ENCODE measurements around the gene GALNS.

GALNS gene

DNA sequence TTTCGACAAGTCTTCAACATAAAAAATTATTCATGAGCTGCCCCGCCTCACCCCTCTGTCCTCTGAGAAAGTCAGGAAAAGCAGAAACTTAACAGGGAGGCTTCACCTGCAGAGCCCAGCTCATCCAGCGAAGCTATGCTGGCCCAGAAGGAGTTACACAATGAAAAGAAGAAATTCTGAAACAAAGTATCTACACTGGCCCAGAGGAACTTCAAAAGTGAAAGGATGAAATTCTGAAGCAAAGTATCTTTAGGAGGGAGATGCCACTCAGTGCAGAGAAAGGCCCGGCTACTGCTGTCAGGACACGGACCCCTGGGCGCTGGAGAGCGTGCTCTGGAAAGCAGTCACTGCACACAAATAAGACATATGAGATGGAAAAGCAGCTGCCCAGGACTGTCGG is 1.6 kb downstream of the GALNS start:
- DNase-seq: no peak

DNA sequence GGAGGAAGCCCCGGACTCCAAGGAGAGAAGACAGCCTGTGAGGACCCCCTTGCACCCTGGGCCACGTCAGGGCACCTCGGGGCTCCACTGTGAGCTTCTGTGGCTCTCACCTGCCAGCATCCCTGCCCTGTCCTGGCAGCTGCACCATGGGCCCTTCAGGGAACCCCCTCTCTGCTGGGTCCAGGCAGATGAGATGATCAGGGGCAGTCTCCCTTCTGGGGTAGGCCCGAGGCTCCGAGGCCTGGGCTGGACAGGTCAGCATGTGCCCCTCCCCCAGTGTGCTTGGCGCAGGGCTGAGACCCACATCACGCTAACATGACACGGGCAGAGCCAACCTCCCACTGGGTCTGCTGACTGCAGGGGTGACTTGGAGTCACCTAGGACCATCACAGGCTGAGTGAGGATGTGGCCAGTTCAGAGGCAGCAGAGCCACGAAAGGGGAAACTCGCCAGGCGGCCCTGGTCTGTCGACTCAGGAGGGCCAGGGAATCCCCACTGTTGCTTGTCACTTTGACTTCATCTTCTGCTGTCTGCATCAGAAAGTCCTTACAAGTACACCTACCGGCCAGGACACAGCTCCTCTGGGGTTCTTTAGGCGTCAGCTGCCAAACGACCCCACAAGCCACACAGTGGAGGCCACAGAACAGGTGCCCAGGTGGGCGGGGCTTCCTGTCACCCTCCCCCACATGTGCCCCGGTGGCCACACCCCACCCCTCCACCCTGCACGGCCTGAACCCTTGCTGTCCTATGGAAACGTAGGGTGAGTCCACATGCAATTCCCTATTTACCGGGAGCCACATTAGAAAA is 2.2 kb downstream of the GALNS start:
- no peak for DNase-seq

DNA sequence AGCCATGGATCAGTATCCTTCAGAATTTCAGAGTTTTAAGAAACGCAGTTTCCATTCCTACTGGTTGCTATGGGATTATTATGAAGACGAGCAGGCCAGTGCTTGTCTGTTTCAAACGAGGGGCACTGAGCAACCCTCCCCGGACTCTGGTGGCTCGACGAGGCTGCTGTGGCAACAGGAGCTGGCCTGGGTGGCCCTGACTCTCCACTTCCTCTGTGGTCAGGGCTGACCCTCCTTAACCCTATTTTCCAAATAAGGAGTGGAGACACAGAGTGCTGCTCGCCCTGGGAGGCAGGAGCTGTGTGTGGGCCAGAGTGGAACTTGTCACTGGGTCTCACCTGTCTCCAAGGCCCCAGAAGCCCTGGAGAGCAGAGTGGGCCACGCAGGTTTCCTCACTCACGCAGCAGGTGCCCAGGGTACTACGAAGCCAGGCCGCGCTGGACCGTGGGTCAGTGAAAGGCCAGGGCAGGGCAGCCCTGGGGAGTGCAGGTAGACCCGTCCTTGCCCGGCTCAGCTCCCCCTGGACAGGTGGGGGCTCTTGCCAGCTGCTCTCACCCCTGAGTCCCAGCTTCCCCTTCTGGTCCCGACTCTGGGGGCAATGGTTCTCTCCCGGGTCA is 3.3 kb downstream of the GALNS start:
- DNase-seq: no peak

DNA sequence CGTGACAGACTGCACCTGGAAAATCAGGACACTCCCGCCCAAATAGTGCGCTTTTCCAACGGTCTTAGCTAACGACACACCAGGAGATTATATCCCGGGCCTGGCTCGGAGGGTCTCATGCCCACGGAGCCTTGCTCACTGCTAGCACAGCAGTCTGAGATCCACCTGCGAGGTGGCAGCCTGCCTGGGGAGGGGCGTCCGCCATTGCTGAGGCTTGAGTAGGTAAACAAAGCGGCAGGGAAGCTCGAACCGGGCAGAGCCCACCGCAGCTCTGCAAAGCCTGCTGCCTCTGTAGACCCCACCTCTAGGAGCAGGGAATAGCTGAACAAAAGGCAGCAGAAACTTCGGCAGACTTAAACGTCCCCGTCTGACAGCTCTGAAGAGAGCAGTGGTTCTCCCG is 5.1 kb downstream of the GALNS start:
- no peak for DNase-seq

DNA sequence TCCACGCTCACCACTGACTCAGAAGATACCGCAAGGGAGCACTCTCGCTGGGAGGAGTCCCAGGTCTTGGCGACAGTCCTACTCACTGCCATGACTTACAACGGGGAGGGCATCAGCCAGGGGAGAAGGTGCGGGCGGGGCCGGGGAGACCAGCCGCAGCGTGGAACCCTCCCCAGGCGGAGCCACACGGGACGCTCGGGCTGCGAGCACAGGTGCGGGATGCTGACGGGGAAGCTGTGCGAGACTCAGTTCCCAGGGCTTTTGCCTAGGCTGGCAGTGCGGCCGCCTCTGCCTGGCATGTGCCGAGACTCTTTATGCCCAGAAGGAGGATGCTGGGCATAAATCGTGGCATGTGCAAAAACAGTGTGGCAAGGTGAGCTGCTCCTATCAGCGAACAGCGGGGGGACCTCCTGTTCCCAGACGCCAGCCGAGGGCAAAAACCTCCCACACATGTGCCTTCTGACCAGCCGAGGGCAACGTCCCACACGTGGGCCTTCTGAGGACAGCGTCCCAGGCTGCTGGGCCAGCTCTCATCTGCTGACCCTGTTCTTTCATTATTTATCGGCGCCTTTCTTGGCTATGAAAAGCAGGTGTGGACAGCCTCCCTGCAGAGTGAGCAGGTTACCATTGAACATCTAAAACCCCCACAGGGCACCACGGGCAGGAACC is 6.1 kb downstream of the GALNS start:
- no peak for DNase-seq

DNA sequence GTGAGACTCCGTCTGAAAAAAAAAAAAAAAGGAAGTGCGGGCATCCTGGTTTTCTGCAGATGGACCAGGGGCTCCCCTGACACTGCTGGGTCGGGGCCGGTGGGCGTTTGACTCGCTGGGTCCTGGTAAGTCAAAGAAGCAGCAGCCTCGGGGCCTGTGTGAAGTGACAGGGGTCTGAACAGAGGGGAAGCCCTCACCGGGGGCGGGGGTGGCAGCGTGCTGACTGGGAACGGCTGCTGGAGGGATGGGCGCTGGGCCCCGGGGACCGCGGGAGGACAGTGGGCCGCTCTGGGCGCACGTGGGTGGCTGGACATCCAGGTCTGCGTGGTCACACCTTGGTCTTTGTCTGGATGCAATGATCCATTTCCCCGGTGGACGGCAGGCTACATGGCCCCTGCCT is 8.2 kb downstream of the GALNS start:
- no peak for DNase-seq

DNA sequence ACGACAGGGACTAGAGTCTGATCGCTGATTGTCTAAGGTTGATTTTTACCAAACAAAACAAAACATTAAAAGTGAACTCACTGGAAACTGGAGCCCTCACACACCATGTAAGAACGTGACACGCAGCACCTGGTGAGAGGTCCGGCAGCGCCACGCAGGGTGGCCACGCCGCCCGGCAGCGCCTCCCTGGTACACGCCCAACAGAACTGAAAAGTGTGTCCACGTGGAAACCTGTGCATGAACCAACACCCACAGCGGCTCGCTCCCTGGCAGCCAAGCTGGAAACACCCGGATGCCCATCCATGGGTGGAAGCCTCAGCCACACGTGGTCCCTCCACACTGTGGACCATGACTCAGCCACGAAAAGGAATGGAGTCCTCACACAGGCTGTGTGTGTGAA is 9.1 kb downstream of the GALNS start:
- no peak for DNase-seq

DNA sequence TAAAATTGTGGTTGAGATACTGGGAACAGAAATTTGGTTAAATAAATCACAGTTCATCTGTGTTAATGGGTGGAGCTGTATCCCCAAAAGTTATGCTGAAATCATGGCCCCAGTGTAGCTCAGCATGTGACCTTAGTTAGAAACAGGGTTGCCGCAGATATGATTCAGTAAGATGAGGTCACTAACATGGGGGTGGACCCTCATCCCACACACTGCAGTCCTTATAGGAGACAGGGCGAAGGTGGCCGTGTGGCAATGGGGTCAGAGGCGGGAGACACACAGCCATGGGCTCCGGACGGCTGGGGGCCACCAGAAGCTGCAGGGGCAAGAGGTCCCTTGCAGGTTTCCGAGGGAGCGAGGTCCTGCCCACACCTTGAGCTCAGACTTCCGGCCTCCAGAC is 10.7 kb downstream of the GALNS start:
- DNase-seq: no peak

DNA sequence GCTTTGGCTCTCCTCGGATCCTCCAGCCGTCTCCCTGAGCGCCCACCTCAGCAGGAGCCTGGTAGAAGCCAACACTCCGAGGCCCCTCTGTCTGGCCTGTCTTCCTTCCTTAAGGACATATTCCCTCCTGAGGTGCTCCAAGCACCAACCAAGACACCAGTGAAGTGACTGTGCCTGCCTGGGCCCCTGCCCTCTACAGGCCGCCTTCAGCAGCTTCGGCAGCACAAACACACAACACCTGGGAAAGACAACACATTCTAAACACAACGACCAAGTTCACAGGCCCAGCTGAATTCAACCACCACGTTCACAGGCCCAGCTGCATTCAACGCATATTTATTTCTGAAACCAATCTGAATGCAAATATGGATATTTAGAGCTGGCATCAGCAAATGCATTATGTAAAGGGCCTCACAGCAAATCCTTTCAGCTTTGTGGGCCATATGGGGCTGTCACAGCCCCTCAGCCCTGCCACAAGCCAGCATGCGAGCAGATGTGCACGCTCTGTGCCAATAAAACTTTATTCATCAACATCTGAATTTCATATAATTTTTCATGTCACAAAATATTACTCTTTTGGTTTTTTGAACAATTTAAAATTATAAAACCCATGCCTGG is 12.2 kb downstream of the GALNS start:
- DNase-seq: no peak

DNA sequence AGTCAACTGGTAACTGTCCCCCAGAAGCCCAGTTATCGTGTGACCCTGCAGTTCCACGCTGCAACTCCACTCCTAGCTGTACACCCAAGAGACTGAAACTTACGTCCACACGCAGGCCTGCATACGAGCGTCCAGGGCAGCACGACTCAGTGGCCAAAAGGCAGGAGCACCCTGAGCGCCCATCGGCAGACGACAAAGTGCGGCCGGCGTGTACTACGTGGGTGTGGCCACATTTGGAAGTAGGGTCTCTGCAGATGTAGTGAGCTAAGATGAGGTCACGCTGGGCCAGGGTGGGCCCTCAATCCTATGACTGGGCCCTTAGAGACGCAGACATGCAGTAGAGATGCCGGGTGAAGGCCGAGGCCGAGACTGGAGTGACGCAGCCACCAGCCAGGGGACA is 13.5 kb downstream of the GALNS start:
- DNase-seq: no peak

DNA sequence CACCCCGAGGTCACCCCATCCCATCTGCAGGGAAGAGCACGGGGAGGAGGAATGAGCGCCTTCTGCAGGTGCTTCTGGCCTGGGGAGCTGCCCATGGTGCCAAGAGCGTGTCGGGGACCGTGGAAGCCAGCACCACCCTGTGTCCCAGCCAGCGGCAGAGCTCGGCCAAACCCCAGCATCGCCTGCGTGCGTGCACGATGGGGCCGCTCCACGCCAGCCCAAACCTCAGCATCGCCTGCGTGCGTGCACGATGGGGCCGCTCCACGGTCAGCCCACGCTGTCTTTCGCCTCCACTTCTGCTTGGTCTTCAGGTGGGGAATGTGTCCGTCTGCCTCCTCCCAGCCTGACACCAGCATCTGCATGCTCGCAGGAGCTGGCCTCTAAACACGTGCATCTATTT is 13.9 kb downstream of the GALNS start:
- no peak for DNase-seq

DNA sequence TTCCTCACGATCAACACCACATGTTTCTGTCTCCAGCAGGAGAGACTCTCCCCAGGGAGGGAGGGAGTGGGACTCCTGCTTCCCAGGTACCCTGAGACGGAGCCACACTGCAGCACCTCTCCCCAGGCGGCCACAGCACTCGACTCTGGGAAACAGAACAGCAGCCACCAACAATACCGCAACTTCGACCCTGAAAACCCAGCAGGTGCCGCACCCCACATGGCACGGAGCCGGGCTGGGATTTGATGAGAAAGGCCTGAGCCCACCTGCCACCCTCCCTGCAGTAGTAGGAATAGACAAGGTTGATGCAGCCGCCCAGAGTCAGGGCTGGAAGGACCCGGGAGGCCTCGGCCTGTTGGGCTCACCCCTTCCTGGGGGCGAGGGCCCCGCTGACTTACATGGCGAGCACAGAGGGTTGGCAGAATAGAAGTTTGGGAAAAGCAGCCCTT is 14.4 kb downstream of the GALNS start:
- DNase-seq: no peak

DNA sequence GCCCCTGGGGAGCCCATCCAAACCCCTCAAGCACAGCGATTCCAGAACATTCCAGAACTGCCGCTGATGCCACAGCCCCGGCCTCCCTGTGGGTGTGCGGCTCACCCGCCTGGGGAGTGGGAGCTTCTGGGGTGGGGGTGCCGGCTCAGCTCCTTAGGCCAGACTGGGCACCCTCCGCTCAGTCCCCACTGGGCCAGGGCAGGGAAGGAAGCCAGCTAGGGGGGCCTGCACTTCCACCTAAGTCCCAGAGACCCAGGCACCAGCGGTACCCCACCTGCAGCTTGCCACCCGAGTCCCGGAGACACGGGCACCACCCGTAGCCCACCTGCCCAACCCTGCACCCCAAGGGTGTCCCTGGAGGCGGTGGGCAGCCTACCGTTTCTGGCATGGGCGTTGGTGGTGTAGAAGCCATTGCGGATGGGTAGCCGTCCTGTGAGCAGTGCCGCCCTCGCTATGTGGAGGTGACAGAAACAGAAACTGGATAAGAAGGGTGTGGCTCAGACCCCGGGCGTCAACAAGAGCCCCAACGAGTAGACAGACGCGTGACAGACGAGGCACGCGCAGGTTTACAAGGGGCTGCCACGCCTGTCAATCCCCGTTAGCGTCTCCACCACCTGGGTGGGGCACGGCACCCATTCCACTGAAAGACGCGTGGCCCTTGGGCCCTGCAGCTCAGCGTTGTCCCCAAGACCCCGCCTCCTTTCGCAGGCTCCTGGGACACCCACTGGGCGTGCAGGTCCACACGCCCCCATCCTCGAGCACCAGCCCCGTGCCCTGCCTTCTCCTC is 15.0 kb downstream of the GALNS start:
- DNase-seq: no peak

DNA sequence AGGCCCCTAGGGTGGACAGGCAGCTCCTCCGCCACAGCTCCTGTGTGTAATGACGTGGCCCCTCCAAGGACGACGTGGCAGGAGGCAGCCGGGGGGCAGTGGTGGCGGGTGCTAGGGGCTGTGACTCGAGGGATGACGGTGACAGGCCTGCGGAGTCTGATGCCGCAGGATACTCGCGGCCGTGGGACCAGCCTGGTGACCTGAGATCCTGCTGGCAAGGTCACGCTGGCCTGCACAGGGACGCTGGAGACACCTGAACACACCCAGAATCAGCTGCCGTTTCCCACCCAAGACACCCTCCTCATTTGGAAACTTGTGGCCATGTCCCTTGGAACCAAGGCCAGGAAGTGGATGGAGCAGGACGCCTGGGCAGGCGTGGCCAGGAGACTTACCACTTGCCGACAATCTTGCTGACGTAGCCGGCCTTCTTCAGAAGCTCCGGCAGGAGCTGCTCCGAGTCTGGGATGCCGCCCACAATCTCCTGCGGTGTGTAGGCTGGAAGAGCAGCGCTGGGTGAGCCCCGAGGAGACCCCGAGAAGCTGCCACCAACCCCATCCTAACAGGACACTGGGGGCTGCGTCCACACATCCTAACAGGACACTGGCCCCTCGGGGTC is 16.0 kb downstream of the GALNS start:
- DNase-seq: no peak

DNA sequence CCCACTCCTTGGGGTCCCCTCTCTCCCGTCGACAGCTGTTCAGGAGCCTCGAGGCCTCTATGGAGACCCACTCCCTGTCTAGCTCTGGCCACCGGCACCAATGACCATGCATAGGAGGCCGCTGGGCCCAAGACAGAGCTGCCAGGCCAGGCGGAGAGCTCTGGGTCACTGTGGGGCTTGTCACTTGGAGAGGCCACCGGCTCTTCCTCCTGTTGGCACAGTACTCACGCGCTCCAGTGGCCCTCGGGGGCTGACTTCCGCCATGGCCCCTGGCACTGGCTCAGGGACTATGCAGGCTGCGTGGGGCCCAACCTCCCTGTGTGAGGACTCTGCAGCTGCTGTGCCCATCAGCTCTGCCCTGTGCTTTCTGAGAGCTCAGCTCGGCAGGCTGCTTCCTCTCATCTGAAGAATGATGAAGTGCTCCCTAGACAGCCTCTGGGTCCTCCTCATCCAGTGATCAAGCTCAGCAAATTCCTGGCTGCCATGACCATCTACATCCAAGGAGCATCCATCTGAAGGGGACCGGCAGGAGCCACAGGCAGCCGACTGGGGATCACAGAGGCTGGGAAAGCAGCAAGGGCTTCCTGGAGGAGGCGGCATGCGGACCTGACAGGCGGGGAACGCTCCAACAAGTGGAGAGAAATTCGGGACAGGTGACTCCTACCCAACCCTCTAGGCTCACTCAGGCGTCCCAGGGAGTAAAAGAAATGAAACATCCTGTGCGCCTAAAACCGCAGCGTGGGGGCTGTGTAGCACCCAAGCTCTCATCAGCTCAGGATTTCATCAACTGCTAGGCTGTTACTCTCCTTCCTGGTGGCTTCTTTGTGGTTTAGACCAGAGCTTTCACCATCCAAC is 16.8 kb downstream of the GALNS start:
- no peak for DNase-seq

DNA sequence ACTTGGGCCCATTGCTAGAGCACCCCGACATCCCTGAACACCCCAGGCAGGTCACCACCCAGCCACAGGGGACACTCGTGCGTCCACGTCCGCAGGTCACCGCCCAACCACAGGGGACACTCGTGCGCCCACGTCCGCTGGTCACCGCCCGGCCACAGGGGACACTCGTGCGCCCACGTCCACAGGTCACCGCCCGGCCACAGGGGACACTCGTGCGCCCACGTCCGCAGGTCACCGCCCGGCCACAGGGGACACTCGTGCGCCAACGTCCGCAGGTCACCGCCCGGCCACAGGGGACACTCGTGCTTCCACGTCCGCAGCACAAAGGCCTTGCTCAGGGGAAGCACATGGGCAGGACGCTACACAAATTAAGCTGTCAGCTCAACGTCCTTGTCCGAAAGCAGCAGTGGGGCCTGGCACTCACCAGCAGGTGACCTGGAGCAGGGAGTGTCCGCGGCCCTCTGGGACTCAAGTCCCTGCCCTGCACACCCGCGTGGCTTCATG is 17.7 kb downstream of the GALNS start:
- DNase-seq: no peak

DNA sequence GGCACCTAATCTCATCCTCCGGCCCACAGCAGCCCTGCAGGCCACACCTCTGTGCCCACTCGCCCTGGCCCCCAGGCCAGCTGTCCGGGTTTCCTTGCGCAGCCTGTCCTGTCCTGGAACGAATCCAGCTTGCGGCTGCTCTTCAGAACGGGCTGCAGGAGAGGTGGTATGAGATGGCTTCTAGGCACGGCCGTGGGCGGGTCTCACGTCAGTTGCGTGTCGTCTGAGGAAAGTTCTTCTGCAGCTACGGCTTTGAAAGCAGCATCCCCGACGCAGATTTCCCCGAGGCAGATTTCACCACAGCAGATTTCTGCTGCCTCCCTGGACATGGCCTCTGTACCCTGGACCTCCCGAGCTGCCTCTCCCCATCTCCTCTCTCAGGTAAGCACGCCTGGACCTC is 18.2 kb downstream of the GALNS start:
- no peak for DNase-seq

DNA sequence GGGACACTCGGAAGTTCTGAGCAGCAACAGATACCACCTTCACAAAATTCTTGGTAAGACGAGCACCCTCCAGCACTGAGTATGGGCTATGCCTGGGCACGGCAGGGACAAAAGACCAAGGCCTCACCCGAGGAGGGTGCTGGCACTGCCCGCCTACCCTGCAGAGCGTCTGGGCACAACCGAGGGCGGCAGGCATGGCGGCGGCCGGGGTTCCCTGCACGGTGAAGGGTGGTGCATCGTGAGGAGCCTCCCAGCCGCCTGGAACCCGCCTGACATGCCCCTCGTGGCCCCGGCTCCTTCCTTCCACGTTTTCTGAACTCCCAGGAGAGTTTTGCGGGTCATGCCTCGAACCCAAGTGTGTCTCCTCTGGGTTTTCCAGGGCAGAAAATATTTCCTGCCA is 18.9 kb downstream of the GALNS start:
- DNase-seq: no peak

DNA sequence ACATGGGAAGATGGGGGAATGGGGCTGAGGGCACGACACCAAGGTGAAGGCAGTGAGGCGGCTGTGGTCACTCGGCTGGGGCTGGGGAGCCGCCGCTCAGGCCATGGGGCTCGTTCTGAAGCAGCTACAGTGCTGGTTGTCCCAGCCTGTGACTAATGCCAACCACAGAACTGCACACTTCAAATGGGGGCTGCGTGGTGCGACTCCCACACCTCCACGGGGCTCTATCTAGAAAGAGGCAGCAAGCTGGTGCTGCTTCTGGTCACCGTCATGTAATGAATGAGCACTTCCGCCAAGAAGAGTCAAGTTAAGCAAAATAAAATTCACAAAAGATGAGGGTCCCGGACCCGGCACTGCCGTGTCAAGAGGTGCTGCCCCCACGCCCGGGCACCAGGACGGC is 20.0 kb downstream of the GALNS start:
- no peak for DNase-seq

DNA sequence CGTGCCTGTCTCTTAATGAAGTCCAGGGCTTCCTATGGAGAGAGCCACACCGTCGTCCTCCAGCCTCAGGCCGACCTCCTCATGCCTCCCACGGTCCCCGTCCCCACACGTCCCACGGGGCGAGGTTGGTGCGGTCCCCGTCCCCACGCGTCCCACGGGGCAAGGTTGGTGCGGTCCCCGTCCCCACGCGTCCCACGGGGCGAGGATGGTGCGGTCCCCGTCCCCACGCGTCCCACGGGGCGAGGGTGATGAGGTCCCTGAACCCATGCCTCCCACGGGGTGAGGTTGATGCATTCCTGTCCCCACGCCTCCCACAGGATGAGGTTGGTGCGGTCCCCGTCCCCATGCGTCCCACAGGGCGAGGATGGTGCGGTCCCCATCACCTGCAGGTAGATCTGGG is 20.9 kb downstream of the GALNS start:
- DNase-seq: no peak

DNA sequence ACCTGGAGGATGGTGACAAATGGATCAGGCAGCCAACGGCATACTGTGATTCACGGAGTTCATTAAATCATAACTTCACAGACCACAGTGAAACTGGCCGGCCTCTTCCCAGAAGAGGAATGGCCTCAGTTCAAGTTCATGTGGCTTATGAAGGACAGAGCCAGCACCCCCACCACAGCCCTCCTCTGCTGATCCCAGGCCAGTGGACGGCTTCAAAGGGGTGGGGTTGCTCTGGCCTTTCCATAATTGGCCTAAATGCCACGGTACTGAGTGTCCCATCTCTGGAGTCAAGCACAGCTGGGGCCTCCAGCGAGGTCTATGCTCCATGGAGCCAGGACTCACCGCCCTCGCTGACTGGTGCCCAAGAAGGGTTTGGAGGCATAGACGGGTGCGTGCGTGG is 21.4 kb downstream of the GALNS start:
- no peak for DNase-seq
